ENCODE measurements around the gene LRP1B. TPM values are rescaled to one million over a fixed set of nuclear protein-coding genes. Genes with fewer than 3 reads are reported as not detected.

Gene LRP1B
- total and polyA plus RNA-seq, 4 donors, result 0.01 to 0.84 (median 0.17) TPM

- no peak for DNase-seq (ENCODE audit: low spot score)
These were observed 535.4 kb downstream of the LRP1B start for GRCh38 chr2:141595316-141595920.

More at GRCh38 chr2:141595316-141595920, 535.4 kb downstream of the LRP1B start:
- 85% methylated on average over 3 of the region's 3 CpGs for WGBS
- no peaks in the 10 kb centered on the region for H3K36me3 ChIP-seq (ENCODE audit: control insufficient read depth in 4 of 4, insufficient read depth in 3 of 4, low read depth in 1 of 4, low read length in 3 of 4)
- H3K4me3 ChIP-seq (ENCODE audit: low read depth in 1 of 3, low read length in 3 of 3), result no peak overlapping the region
- TF ChIP-seq SP1 (IDR thresholded peaks at IDR 0.05), result no peak
- TF ChIP-seq RXRA (IDR thresholded peaks at IDR 0.05), result no peak
- TF ChIP-seq YY1 (IDR thresholded peaks at IDR 0.05), result no peak
- no peak for TF ChIP-seq JUND (IDR thresholded peaks at IDR 0.05)
- no peak for TF ChIP-seq NR2F2 (IDR thresholded peaks at IDR 0.05)
- TF ChIP-seq RAD21 (IDR thresholded peaks at IDR 0.05), result no peak
- TF ChIP-seq FOXA2 (IDR thresholded peaks at IDR 0.05), result no peak
- TF ChIP-seq HNF4G (IDR thresholded peaks at IDR 0.05), result no peak
- no peak for TF ChIP-seq GABPA (IDR thresholded peaks at IDR 0.05 in 1 of 2, conservative IDR thresholded peaks at IDR 0.05 in 1 of 2)
- TF ChIP-seq ATF3 (IDR thresholded peaks at IDR 0.05), result no peak
- TF ChIP-seq CTCF (IDR thresholded peaks at IDR 0.05; ENCODE audit: low read depth, low read length, missing input control), result no peak
- TF ChIP-seq MAX (IDR thresholded peaks at IDR 0.05), result no peak
- no peak for TF ChIP-seq HNF4A (conservative IDR thresholded peaks at IDR 0.05)
- no peak for TF ChIP-seq REST (IDR thresholded peaks at IDR 0.05)
- TF ChIP-seq TAF1 (conservative IDR thresholded peaks at IDR 0.05), result no peak
- no peak for TF ChIP-seq ZBTB33 (IDR thresholded peaks at IDR 0.05)
- peaks cover 2 to 6% (median 5%) of the 10 kb centered on the region in 4 donors for H3K9me3 ChIP-seq (ENCODE audit: control insufficient read depth in 4 of 4, low read length in 3 of 4)
- H3K4me1 ChIP-seq (ENCODE audit: control insufficient read depth in 4 of 4, insufficient read depth in 4 of 4, low read length in 3 of 4), result no peaks in the 10 kb centered on the region
- H3K27ac ChIP-seq (ENCODE audit: low read depth in 1 of 2, low read length in 2 of 2), result no peak overlapping the region
- H3K27me3 ChIP-seq (ENCODE audit: control insufficient read depth in 4 of 4, insufficient read depth in 4 of 4, low read length in 3 of 4), result no peaks in the 10 kb centered on the region
- no peak overlapping the region for H3K9ac ChIP-seq (ENCODE audit: low read depth in 1 of 2, low read length in 2 of 2)
